ENCODE measurements around the gene TOM1L2.
A peak's percentile ranks its signal among the peaks of the same experiment; 100 is the strongest.

TOM1L2 gene

GRCh38 chr17:17871913-17872312 is 100.3 kb downstream of the TOM1L2 start:
- no peak for DNase-seq

- DNase-seq, result no peak
These were observed 102.0 kb downstream of the TOM1L2 start for GRCh38 chr17:17870247-17870646.

GRCh38 chr17:17868641-17869522 is 103.3 kb downstream of the TOM1L2 start:
- DNase-seq, result no peak

- no peak for DNase-seq
These were observed 105.3 kb downstream of the TOM1L2 start for GRCh38 chr17:17866897-17867296.

- no peak for DNase-seq
These were observed 105.8 kb downstream of the TOM1L2 start for GRCh38 chr17:17866425-17866824.

- no peak for DNase-seq
These were observed 107.2 kb downstream of the TOM1L2 start for GRCh38 chr17:17865035-17865434.

- DNase-seq, result no peak
These were observed 111.5 kb downstream of the TOM1L2 start for GRCh38 chr17:17860766-17861107.

GRCh38 chr17:17859909-17860765 is 112.1 kb downstream of the TOM1L2 start:
- DNase-seq, result peak; percentile 75 to 76

GRCh38 chr17:17857496-17857895 is 114.7 kb downstream of the TOM1L2 start:
- DNase-seq, result no peak

GRCh38 chr17:17856386-17856785 is 115.8 kb downstream of the TOM1L2 start:
- DNase-seq, result no peak

- no peak for DNase-seq
These were observed 116.2 kb downstream of the TOM1L2 start for GRCh38 chr17:17855976-17856375.

GRCh38 chr17:17853811-17854447 is 118.3 kb downstream of the TOM1L2 start:
- no peak for DNase-seq

GRCh38 chr17:17852930-17853329 is 119.3 kb downstream of the TOM1L2 start:
- DNase-seq, result no peak

- no peak for DNase-seq
These were observed 120.8 kb downstream of the TOM1L2 start for GRCh38 chr17:17851103-17852002.

GRCh38 chr17:17849845-17850373 is 122.3 kb downstream of the TOM1L2 start:
- DNase-seq, result peak; percentile 77 to 84

- DNase-seq, result peak; percentile 88 to 90
These were observed 122.9 kb downstream of the TOM1L2 start for GRCh38 chr17:17849147-17849820.

GRCh38 chr17:17848311-17849082 is 123.7 kb downstream of the TOM1L2 start:
- no peak for DNase-seq

GRCh38 chr17:17847726-17848125 is 124.5 kb downstream of the TOM1L2 start:
- DNase-seq, result no peak

GRCh38 chr17:17847118-17847689 is 125.0 kb downstream of the TOM1L2 start:
- no peak for DNase-seq

- DNase-seq, result no peak
These were observed 125.6 kb downstream of the TOM1L2 start for GRCh38 chr17:17846645-17847044.

Measured in CD4-positive, alpha-beta T cell treated with Interleukin-4 for 1 hour (primary cell).